DMS53 (cell line): ENCODE measurements around the gene HIVEP1.
A peak's percentile ranks its signal among the peaks of the same experiment; 100 is the strongest.
"Not testable (repeated sequence)": the region's sequence is repeated elsewhere in the genome, so short reads cannot be mapped to it uniquely, and the experiment has no call there.

ENCODE experiments used
- DNase-seq: peaks from one replicate; lab custom pipeline; 2025; lab: John Stamatoyannopoulos, UW

HIVEP1 gene

GRCh38 chr6:12160326-12160725, 148.2 kb downstream of the HIVEP1 start:
- DNase-seq = peak; percentile 6

- no peak for DNase-seq
These were observed 150.1 kb downstream of the HIVEP1 start for GRCh38 chr6:12162213-12162612.

- no peak for DNase-seq
These were observed 151.0 kb downstream of the HIVEP1 start for GRCh38 chr6:12163149-12163548.

- DNase-seq = no peak
These were observed 151.8 kb downstream of the HIVEP1 start for GRCh38 chr6:12163744-12164507.

- DNase-seq = no peak
These were observed 152.3 kb downstream of the HIVEP1 start for GRCh38 chr6:12164508-12164770.

- DNase-seq = no peak
These were observed 153.2 kb downstream of the HIVEP1 start for GRCh38 chr6:12165297-12165696.

GRCh38 chr6:12165722-12166280, 153.7 kb downstream of the HIVEP1 start:
- no peak for DNase-seq

- DNase-seq = no peak
These were observed 157.3 kb downstream of the HIVEP1 start for GRCh38 chr6:12169377-12169776.

- DNase-seq = no peak
These were observed 158.4 kb downstream of the HIVEP1 start for GRCh38 chr6:12170351-12171092.

GRCh38 chr6:12171717-12172116, 159.6 kb downstream of the HIVEP1 start:
- no peak for DNase-seq

- DNase-seq = no peak
These were observed 160.5 kb downstream of the HIVEP1 start for GRCh38 chr6:12172572-12172971.

GRCh38 chr6:12173181-12173580, 161.1 kb downstream of the HIVEP1 start:
- no peak for DNase-seq

GRCh38 chr6:12173661-12174060, 161.5 kb downstream of the HIVEP1 start:
- no peak for DNase-seq

- DNase-seq = no peak
These were observed 162.8 kb downstream of the HIVEP1 start for GRCh38 chr6:12174878-12175277.

GRCh38 chr6:12175626-12176025, 163.5 kb downstream of the HIVEP1 start:
- no peak for DNase-seq

- DNase-seq = not testable (repeated sequence)
These were observed 164.7 kb downstream of the HIVEP1 start for GRCh38 chr6:12176782-12177181.

GRCh38 chr6:12178521-12178920, 166.4 kb downstream of the HIVEP1 start:
- no peak for DNase-seq

- no peak for DNase-seq
These were observed 169.4 kb downstream of the HIVEP1 start for GRCh38 chr6:12181481-12181880.

- DNase-seq = no peak
These were observed 170.6 kb downstream of the HIVEP1 start for GRCh38 chr6:12182676-12183075.

- DNase-seq = no peak
These were observed 173.1 kb downstream of the HIVEP1 start for GRCh38 chr6:12185081-12185673.

GRCh38 chr6:12186528-12186927, 174.4 kb downstream of the HIVEP1 start:
- DNase-seq = no peak

- no peak for DNase-seq
These were observed 177.0 kb downstream of the HIVEP1 start for GRCh38 chr6:12189150-12189549.

GRCh38 chr6:12189661-12190060, 177.5 kb downstream of the HIVEP1 start:
- no peak for DNase-seq
